Measurements from ENCODE around the gene LASP1NB.
"Not testable (repeated sequence)": the region's sequence is repeated elsewhere in the genome, so short reads cannot be mapped to it uniquely, and the experiment has no call there.

LASP1NB gene

GRCh38 chr17:38911731-38912081 lies 13.7 kb upstream of the LASP1NB start:
- WGBS (ENCODE audit: extremely low coverage, insufficient coverage, low lambda C conversion rate) = no CpG with 5 or more reads among the region's 8 CpGs
- not testable (repeated sequence) for H3K36me3 ChIP-seq (ENCODE audit: control insufficient read depth, insufficient read depth, low read length)

GRCh38 chr17:38912221-38912813 lies 13.1 kb upstream of the LASP1NB start:
- Histone ChIP-seq H3K79me1 (ENCODE audit: low read length) (peaks cover 8% of the 10 kb centered on the region), H3K27me3 (ENCODE audit: insufficient read depth, low read length, poor library complexity) (no peaks in the 10 kb centered on the region), H2BK15ac (replicated peaks; ENCODE audit: low read depth) (no peak overlapping the region), H3K4me1 (ENCODE audit: control insufficient read depth, low read depth, low read length) (no peaks in the 10 kb centered on the region), H4K5ac (ENCODE audit: low read length) (no peak overlapping the region), H3K4ac (ENCODE audit: low read depth, low read length) (no peak overlapping the region), H3K27ac (ENCODE audit: low read depth, low read length) (no peak overlapping the region), H3K56ac (ENCODE audit: low read length) (no peak overlapping the region), H3K18ac (ENCODE audit: low read length) (no peak overlapping the region), H3K4me3 (ENCODE audit: low read length) (no peak overlapping the region), H4K8ac (ENCODE audit: low read depth, low read length) (no peak overlapping the region), H2AK5ac (ENCODE audit: low read length) (no peak overlapping the region), H3K9ac (ENCODE audit: low read length) (no peak overlapping the region), H3K36me3 (ENCODE audit: control insufficient read depth, insufficient read depth, low read length) (peaks cover 8% of the 10 kb centered on the region), H2BK120ac (ENCODE audit: low read depth, low read length) (no peak overlapping the region), H3K79me2 (ENCODE audit: control insufficient read depth, insufficient read depth, low read length) (peaks cover 2% of the 10 kb centered on the region), H2BK5ac (ENCODE audit: low read length) (no peak overlapping the region), H3K4me2 (ENCODE audit: low read length) (no peak overlapping the region), H3K23ac (ENCODE audit: low read length) (no peak overlapping the region)
- no CpG with 5 or more reads among the region's 13 CpGs for WGBS (ENCODE audit: extremely low coverage, insufficient coverage, low lambda C conversion rate)
- DNase-seq = no peak

More at GRCh38 chr17:38911731-38912081, 13.7 kb upstream of the LASP1NB start:
- not testable (repeated sequence) for H2BK5ac ChIP-seq (ENCODE audit: low read length); H4K5ac ChIP-seq (ENCODE audit: low read length); H2BK15ac ChIP-seq (replicated peaks; ENCODE audit: low read depth); H3K4me3 ChIP-seq (ENCODE audit: low read length); H3K23ac ChIP-seq (ENCODE audit: low read length); H3K79me2 ChIP-seq (ENCODE audit: control insufficient read depth, insufficient read depth, low read length); H3K4ac ChIP-seq (ENCODE audit: low read depth, low read length); H3K27ac ChIP-seq (ENCODE audit: low read depth, low read length); H3K27me3 ChIP-seq (ENCODE audit: insufficient read depth, low read length, poor library complexity); H4K8ac ChIP-seq (ENCODE audit: low read depth, low read length); H2BK120ac ChIP-seq (ENCODE audit: low read depth, low read length); H3K4me2 ChIP-seq (ENCODE audit: low read length); DNase-seq; H3K4me1 ChIP-seq (ENCODE audit: control insufficient read depth, low read depth, low read length); H2AK5ac ChIP-seq (ENCODE audit: low read length); H3K56ac ChIP-seq (ENCODE audit: low read length); H3K18ac ChIP-seq (ENCODE audit: low read length); H3K9ac ChIP-seq (ENCODE audit: low read length)
- H3K79me1 ChIP-seq (ENCODE audit: low read length) = peaks cover 13% of the 10 kb centered on the region

- peak; percentile 44 for DNase-seq
Observed at GRCh38 chr17:38914741-38915638, 10.4 kb upstream of the LASP1NB start.

GRCh38 chr17:38915639-38915995 lies 9.8 kb upstream of the LASP1NB start:
- H4K5ac ChIP-seq (ENCODE audit: low read length) = no peak overlapping the region
- H4K8ac ChIP-seq (ENCODE audit: low read depth, low read length) = no peak overlapping the region
- H3K79me2 ChIP-seq (ENCODE audit: control insufficient read depth, insufficient read depth, low read length) = no peaks in the 10 kb centered on the region
- no peak overlapping the region for H3K4me3 ChIP-seq (ENCODE audit: low read length)
- no peak overlapping the region for H3K23ac ChIP-seq (ENCODE audit: low read length)
- no peak for DNase-seq
- no peak overlapping the region for H3K18ac ChIP-seq (ENCODE audit: low read length)
- no peak overlapping the region for H3K9ac ChIP-seq (ENCODE audit: low read length)
- WGBS (ENCODE audit: extremely low coverage, insufficient coverage, low lambda C conversion rate) = no CpG with 5 or more reads among the region's 7 CpGs
- no peaks in the 10 kb centered on the region for H3K4me1 ChIP-seq (ENCODE audit: control insufficient read depth, low read depth, low read length)
- peaks cover 10% of the 10 kb centered on the region for H3K36me3 ChIP-seq (ENCODE audit: control insufficient read depth, insufficient read depth, low read length)
- H2AK5ac ChIP-seq (ENCODE audit: low read length) = no peak overlapping the region
- H3K4me2 ChIP-seq (ENCODE audit: low read length) = no peak overlapping the region
- H3K56ac ChIP-seq (ENCODE audit: low read length) = no peak overlapping the region
- no peak overlapping the region for H2BK15ac ChIP-seq (replicated peaks; ENCODE audit: low read depth)
- H3K79me1 ChIP-seq (ENCODE audit: low read length) = peaks cover 5% of the 10 kb centered on the region
- no peak overlapping the region for H2BK120ac ChIP-seq (ENCODE audit: low read depth, low read length)
- H3K27me3 ChIP-seq (ENCODE audit: insufficient read depth, low read length, poor library complexity) = no peaks in the 10 kb centered on the region
- H3K27ac ChIP-seq (ENCODE audit: low read depth, low read length) = no peak overlapping the region
- H2BK5ac ChIP-seq (ENCODE audit: low read length) = no peak overlapping the region
- H3K4ac ChIP-seq (ENCODE audit: low read depth, low read length) = no peak overlapping the region

More at GRCh38 chr17:38914741-38915638, 10.4 kb upstream of the LASP1NB start:
- no peaks in the 10 kb centered on the region for H3K4me1 ChIP-seq (ENCODE audit: control insufficient read depth, low read depth, low read length)
- no peak overlapping the region for H3K56ac ChIP-seq (ENCODE audit: low read length)
- no peak overlapping the region for H2BK5ac ChIP-seq (ENCODE audit: low read length)
- no peaks in the 10 kb centered on the region for H3K27me3 ChIP-seq (ENCODE audit: insufficient read depth, low read length, poor library complexity)
- no peak overlapping the region for H3K27ac ChIP-seq (ENCODE audit: low read depth, low read length)
- no peak overlapping the region for H3K23ac ChIP-seq (ENCODE audit: low read length)
- no peak overlapping the region for H3K18ac ChIP-seq (ENCODE audit: low read length)
- peaks cover 5% of the 10 kb centered on the region for H3K79me1 ChIP-seq (ENCODE audit: low read length)
- H2BK120ac ChIP-seq (ENCODE audit: low read depth, low read length) = no peak overlapping the region
- no peak overlapping the region for H2AK5ac ChIP-seq (ENCODE audit: low read length)
- no peaks in the 10 kb centered on the region for H3K79me2 ChIP-seq (ENCODE audit: control insufficient read depth, insufficient read depth, low read length)
- WGBS (ENCODE audit: extremely low coverage, insufficient coverage, low lambda C conversion rate) = no CpG with 5 or more reads among the region's 20 CpGs
- no peak overlapping the region for H4K8ac ChIP-seq (ENCODE audit: low read depth, low read length)
- H3K4ac ChIP-seq (ENCODE audit: low read depth, low read length) = no peak overlapping the region
- H4K5ac ChIP-seq (ENCODE audit: low read length) = no peak overlapping the region
- no peak overlapping the region for H3K4me3 ChIP-seq (ENCODE audit: low read length)
- H2BK15ac ChIP-seq (replicated peaks; ENCODE audit: low read depth) = no peak overlapping the region
- H3K9ac ChIP-seq (ENCODE audit: low read length) = no peak overlapping the region
- H3K36me3 ChIP-seq (ENCODE audit: control insufficient read depth, insufficient read depth, low read length) = peaks cover 10% of the 10 kb centered on the region
- H3K4me2 ChIP-seq (ENCODE audit: low read length) = no peak overlapping the region

GRCh38 chr17:38916771-38917170 lies 8.6 kb upstream of the LASP1NB start:
- Histone ChIP-seq H3K56ac (ENCODE audit: low read length) (no peak overlapping the region), H2BK5ac (ENCODE audit: low read length) (no peak overlapping the region), H2BK120ac (ENCODE audit: low read depth, low read length) (no peak overlapping the region), H3K27me3 (ENCODE audit: insufficient read depth, low read length, poor library complexity) (no peaks in the 10 kb centered on the region), H2BK15ac (replicated peaks; ENCODE audit: low read depth) (no peak overlapping the region), H3K18ac (ENCODE audit: low read length) (no peak overlapping the region), H3K4me2 (ENCODE audit: low read length) (no peak overlapping the region), H3K4me3 (ENCODE audit: low read length) (no peak overlapping the region), H3K36me3 (ENCODE audit: control insufficient read depth, insufficient read depth, low read length) (peaks cover 10% of the 10 kb centered on the region), H3K4ac (ENCODE audit: low read depth, low read length) (no peak overlapping the region), H3K9ac (ENCODE audit: low read length) (no peak overlapping the region), H3K79me2 (ENCODE audit: control insufficient read depth, insufficient read depth, low read length) (no peaks in the 10 kb centered on the region), H3K27ac (ENCODE audit: low read depth, low read length) (no peak overlapping the region), H4K8ac (ENCODE audit: low read depth, low read length) (no peak overlapping the region), H3K79me1 (ENCODE audit: low read length) (no peaks in the 10 kb centered on the region), H3K4me1 (ENCODE audit: control insufficient read depth, low read depth, low read length) (no peaks in the 10 kb centered on the region), H2AK5ac (ENCODE audit: low read length) (no peak overlapping the region), H3K23ac (ENCODE audit: low read length) (no peak overlapping the region), H4K5ac (ENCODE audit: low read length) (no peak overlapping the region)
- no peak for DNase-seq
- no CpG with 5 or more reads among the region's 8 CpGs for WGBS (ENCODE audit: extremely low coverage, insufficient coverage, low lambda C conversion rate)

Data from mesendoderm (in vitro differentiated cells).